CD14-positive monocyte (primary cell): Measurements from ENCODE around the gene SULT2B1. TPM values are rescaled to one million over a fixed set of nuclear protein-coding genes. Genes with fewer than 3 reads are reported as not detected.

Source experiments
- DNase-seq, 3 donors: peaks; one replicate each; pipeline ENCODE4 v3.0.0-alpha.2; 2011 to 2022
- H2AFZ ChIP-seq: 2 replicates; pipeline ENCODE4 v1.6.0; 2012; ENCODE audit warnings: mild to moderate bottlenecking, low read depth, low read length, inconsistent platforms; ENCODE audit not compliant: insufficient read depth, poor library complexity, severe bottlenecking
- H3K27ac ChIP-seq, 2 donors: 1 replicate in 1 of 2; 2 replicates in 1 of 2; pipeline ENCODE4 v1.5.1; 2012 to 2013; ENCODE audit warnings: low read length in 2 of 2, control low read depth in 1 of 2, inconsistent platforms in 1 of 2, low read depth in 1 of 2, mild to moderate bottlenecking in 1 of 2
- H3K27me3 ChIP-seq, 2 donors: one replicate each; pipeline versions ENCODE4 v1.6.0 to v1.6.1; 2011 to 2013; ENCODE audit warnings: low read length in 2 of 2; ENCODE audit not compliant: control insufficient read depth in 2 of 2, insufficient read depth in 2 of 2
- H3K36me3 ChIP-seq, 2 donors: replicated peaks in 1 of 2; 1 replicate in 1 of 2; 2 replicates in 1 of 2; pipeline versions ENCODE4 v1.5.1 to v1.6.1; 2012 to 2013; ENCODE audit warnings: low read length in 2 of 2, control low read depth in 1 of 2, inconsistent platforms in 1 of 2, mild to moderate bottlenecking in 1 of 2; ENCODE audit not compliant: insufficient read depth in 2 of 2, control insufficient read depth in 1 of 2
- H3K4me1 ChIP-seq, 2 donors: 1 replicate in 1 of 2; 2 replicates in 1 of 2; pipeline versions ENCODE4 v1.5.1 to v1.6.1; 2012 to 2013; ENCODE audit warnings: low read length in 2 of 2, control low read depth in 1 of 2, inconsistent platforms in 1 of 2, mild to moderate bottlenecking in 1 of 2, moderate library complexity in 1 of 2; ENCODE audit not compliant: insufficient read depth in 2 of 2, control insufficient read depth in 1 of 2
- H3K4me2 ChIP-seq: replicated peaks from 2 replicates; pipeline ENCODE3; 2012; ENCODE audit warnings: low read length, moderate library complexity, mild to moderate bottlenecking; ENCODE audit not compliant: poor library complexity, severe bottlenecking; ENCODE audit errors: extremely low read depth
- H3K4me3 ChIP-seq, 3 experiments: fragments of 200-600 bp in 1 of 3; sonication (generic) in 1 of 3; replicated peaks in 1 of 3; 1 replicate in 2 of 3; 2 replicates in 1 of 3; pipeline ENCODE4 v1.5.1; 2011 to 2013; ENCODE audit warnings: low read length in 3 of 3, mild to moderate bottlenecking in 3 of 3, control low read depth in 2 of 3, low read depth in 2 of 3, inconsistent platforms in 1 of 3, moderate library complexity in 1 of 3
- H3K79me2 ChIP-seq: 2 replicates; pipeline ENCODE4 v1.6.0; 2012; ENCODE audit warnings: mild to moderate bottlenecking, control low read depth, inconsistent platforms, low read length, moderate library complexity; ENCODE audit not compliant: insufficient read depth
- H3K9ac ChIP-seq: 2 replicates; pipeline ENCODE4 v1.6.0; 2017; ENCODE audit warnings: low read length, mild to moderate bottlenecking; ENCODE audit not compliant: insufficient read depth, poor library complexity, severe bottlenecking
- H3K9me3 ChIP-seq, 2 donors: replicated peaks in 1 of 2; 1 replicate in 1 of 2; 2 replicates in 1 of 2; pipeline versions ENCODE4 v1.5.1 to v1.6.1; 2012 to 2013; ENCODE audit warnings: low read length in 2 of 2, control low read depth in 1 of 2; ENCODE audit not compliant: control insufficient read depth in 1 of 2, insufficient read depth in 1 of 2
- H4K20me1 ChIP-seq: 2 replicates; pipeline ENCODE4 v1.6.0; 2012; ENCODE audit warnings: mild to moderate bottlenecking, low read length, control low read depth, moderate library complexity; ENCODE audit not compliant: insufficient read depth
- H3K27ac Mint-ChIP-seq, 7 donors: one replicate each; pipeline ENCODE4 v1.8.0; 2020; ENCODE audit warnings: mild to moderate bottlenecking in 7 of 7, mixed read lengths in 7 of 7, moderate library complexity in 6 of 7, inconsistent platforms in 2 of 7
- H3K27me3 Mint-ChIP-seq, 3 donors: one replicate each; pipeline ENCODE4 v1.8.0; 2021 to 2022; ENCODE audit warnings: low read depth in 3 of 3, mild to moderate bottlenecking in 3 of 3, mixed read lengths in 3 of 3, moderate library complexity in 3 of 3, inconsistent platforms in 1 of 3
- H3K36me3 Mint-ChIP-seq, 2 donors: one replicate each; pipeline ENCODE4 v1.8.0; 2020; ENCODE audit warnings: mixed read lengths in 2 of 2, inconsistent platforms in 1 of 2, mild to moderate bottlenecking in 1 of 2
- H3K4me1 Mint-ChIP-seq: one replicate; pipeline ENCODE4 v1.8.0; 2020; ENCODE audit warnings: mild to moderate bottlenecking, mixed read lengths
- H3K4me3 Mint-ChIP-seq, 2 donors: one replicate each; pipeline ENCODE4 v1.8.0; 2020; ENCODE audit warnings: mild to moderate bottlenecking in 2 of 2, mixed read lengths in 2 of 2, moderate library complexity in 1 of 2
- H3K9me3 Mint-ChIP-seq, 7 donors: one replicate each; pipeline ENCODE4 v1.8.0; 2020 to 2022; ENCODE audit warnings: mixed read lengths in 7 of 7, mild to moderate bottlenecking in 6 of 7, moderate library complexity in 6 of 7, inconsistent platforms in 2 of 7
- CTCF ChIP-seq: fragments of 200-600 bp; IDR thresholded peaks from one replicate; pipeline ENCODE4 v1.8.0; 2022; ENCODE audit warnings: antibody characterized with exemption, mild to moderate bottlenecking
- WGBS: methylation state at CpG from one replicate; pipeline ENCODE4 v1.1.5; 2013; ENCODE audit warnings: missing lambda C conversion rate; ENCODE audit not compliant: insufficient coverage; 5-methylcytosine and 5-hydroxymethylcytosine counted together
- intact Hi-C, 2 donors: fragments of 100-400 bp; cut with micrococcal nuclease; formaldehyde crosslinking; loops; one replicate each; pipeline versions ENCODE4 v1.15.0 to v1.15.1; 2023
- polyA plus RNA-seq, 3 donors: library from polyadenylated mRNA; depleted of rRNA in 1 of 3; unstranded in 2 of 3; stranded (reverse) in 1 of 3; fragments of 300-500 nt in 2 of 3; fragments of >200 nt in 1 of 3; fragmentation: Illumina TruSeq in 2 of 3; gene quantifications; 1 replicate in 2 of 3; 2 replicates in 1 of 3; pipeline ENCODE4 v1.2.3, GENCODE V29; 2012 to 2021

The SULT2B1 gene
- polyA plus RNA-seq, 3 donors, result 0.09 to 0.40 TPM; not detected in 1

DNA sequence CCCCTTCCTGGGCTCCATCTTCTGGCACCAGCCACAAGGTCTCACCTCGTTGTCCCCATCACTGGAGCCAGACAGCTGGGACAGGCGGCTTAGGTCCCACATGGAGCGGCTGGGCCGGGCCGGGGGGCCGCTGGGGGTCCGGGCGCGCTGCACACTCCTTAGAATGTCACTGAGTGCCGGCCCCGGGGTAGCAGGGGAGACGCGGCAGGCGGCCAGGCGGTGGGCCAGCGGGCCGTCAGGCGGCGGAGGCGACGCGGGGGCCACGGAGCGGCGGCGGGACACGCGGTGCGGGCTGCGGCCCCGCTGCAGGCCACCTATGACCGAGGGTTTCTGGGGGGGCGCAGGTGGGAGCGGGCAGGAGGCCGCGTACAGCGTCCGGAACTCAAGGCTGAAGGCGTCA lies 51.5 kb downstream of the SULT2B1 start:
- H3K27me3 ChIP-seq, result no peaks in the 10 kb centered on the region
- H3K9me3 Mint-ChIP-seq, result peaks cover 0 to 2% (median 0%) of the 10 kb centered on the region in 7 donors
- 94% methylated on average over 39 of the region's 39 CpGs for WGBS

DNA sequence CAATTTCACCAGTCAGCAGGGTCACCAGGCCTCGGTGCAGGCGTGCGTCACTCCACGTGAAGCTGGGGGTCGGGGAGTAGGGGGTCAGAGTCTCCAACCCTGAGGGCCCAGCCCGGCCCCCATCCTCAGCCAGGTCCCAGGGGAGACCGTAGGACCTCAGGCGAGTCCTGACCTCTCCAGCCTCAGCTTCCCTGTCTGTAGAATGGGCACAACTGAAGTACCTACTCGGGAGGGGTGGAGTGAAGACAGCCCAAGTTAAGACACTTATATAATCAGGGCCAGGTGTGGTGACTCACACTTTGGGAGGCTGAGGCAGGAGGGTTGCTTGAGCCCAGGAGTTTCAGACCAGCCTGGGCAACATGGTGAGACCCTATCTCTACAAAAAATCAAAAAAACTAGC lies 51.9 kb downstream of the SULT2B1 start:
- H2AFZ ChIP-seq, result no peak overlapping the region
- no peak for TF ChIP-seq CTCF
- WGBS, result 95% methylated on average over 6 of the region's 9 CpGs
- H3K36me3 Mint-ChIP-seq, result no peaks in the 10 kb centered on the region
- H3K4me2 ChIP-seq, result no peak overlapping the region
- H3K27ac Mint-ChIP-seq, result no peak overlapping the region
- H3K9ac ChIP-seq, result no peak overlapping the region
- intact Hi-C loops, result no loop called here
- H3K9me3 Mint-ChIP-seq, result no peaks in the 10 kb centered on the region
- no peaks in the 10 kb centered on the region for H3K9me3 ChIP-seq
- no peaks in the 10 kb centered on the region for H4K20me1 ChIP-seq
- H3K4me3 Mint-ChIP-seq, result no peak overlapping the region
- H3K27me3 ChIP-seq, result no peaks in the 10 kb centered on the region
- DNase-seq, result no peak
- peaks cover 6% of the 10 kb centered on the region for H3K4me1 Mint-ChIP-seq
- H3K4me1 ChIP-seq, result peaks cover 1 to 4% of the 10 kb centered on the region in 2 donors
- no peak overlapping the region for H3K27ac ChIP-seq
- H3K79me2 ChIP-seq, result no peaks in the 10 kb centered on the region
- H3K4me3 ChIP-seq, result no peak overlapping the region
- H3K27me3 Mint-ChIP-seq, result peaks cover under 1 to 8% (median 6%) of the 10 kb centered on the region in 3 donors
- no peaks in the 10 kb centered on the region for H3K36me3 ChIP-seq

More for the DNA sequence above, 51.5 kb downstream of the SULT2B1 start:
- H4K20me1 ChIP-seq, result no peaks in the 10 kb centered on the region
- no peak for DNase-seq
- H3K9me3 ChIP-seq, result no peaks in the 10 kb centered on the region
- peaks cover 0 to under 1% of the 10 kb centered on the region in 2 donors for H3K4me1 ChIP-seq
- Mint-ChIP-seq H3K4me3 (no peak overlapping the region), H3K4me1 (peaks cover 2% of the 10 kb centered on the region), H3K27me3 (peaks cover 0 to 10% (median 8%) of the 10 kb centered on the region in 3 donors), H3K36me3 (no peaks in the 10 kb centered on the region), H3K27ac (no peak overlapping the region)
- H3K36me3 ChIP-seq, result no peaks in the 10 kb centered on the region
- H3K4me2 ChIP-seq, result no peak overlapping the region
- H2AFZ ChIP-seq, result no peak overlapping the region
- no peak for TF ChIP-seq CTCF
- intact Hi-C loops, result no loop called here
- no peak overlapping the region for H3K9ac ChIP-seq
- H3K4me3 ChIP-seq, result no peak overlapping the region
- H3K79me2 ChIP-seq, result no peaks in the 10 kb centered on the region
- no peak overlapping the region for H3K27ac ChIP-seq
